ENCODE results near the gene PSMD9. TPM values are rescaled to one million over a fixed set of nuclear protein-coding genes. Genes with fewer than 3 reads are reported as not detected.

The PSMD9 gene
- total RNA-seq, 2 experiments from 2014 or later: 61.9 to 63.5 TPM

- CTCF ChIA-PET: interaction anchor here (1.2 kb wide), 1 partner anchor 15 kb away, joined by 4 read pairs; the partner anchor contains the start of gene CFAP251
- no peaks in the 10 kb centered on the region for H3K9me3 Mint-ChIP-seq (ENCODE audit: low read depth)
- H3K4me1 Mint-ChIP-seq: peaks cover 6% of the 10 kb centered on the region
- no peaks in the 10 kb centered on the region for H3K27me3 Mint-ChIP-seq
- H3K36me3 Mint-ChIP-seq: no peaks in the 10 kb centered on the region
- DNase-seq (no peak), ATAC-seq (no peak)
- no peak overlapping the region for H3K4me3 Mint-ChIP-seq
- no peak overlapping the region for H3K27ac Mint-ChIP-seq
Measured at GRCh38 chr12:121932914-121933521, 44.4 kb downstream of the PSMD9 start.

GRCh38 chr12:121933522-121934308 lies 45.1 kb downstream of the PSMD9 start:
- CTCF ChIA-PET: interaction anchor here (1.2 kb wide), 1 partner anchor 16 kb away, joined by 4 read pairs; the partner anchor contains the start of gene CFAP251
- H3K27ac Mint-ChIP-seq: no peak overlapping the region
- H3K27me3 Mint-ChIP-seq: no peaks in the 10 kb centered on the region

DNA sequence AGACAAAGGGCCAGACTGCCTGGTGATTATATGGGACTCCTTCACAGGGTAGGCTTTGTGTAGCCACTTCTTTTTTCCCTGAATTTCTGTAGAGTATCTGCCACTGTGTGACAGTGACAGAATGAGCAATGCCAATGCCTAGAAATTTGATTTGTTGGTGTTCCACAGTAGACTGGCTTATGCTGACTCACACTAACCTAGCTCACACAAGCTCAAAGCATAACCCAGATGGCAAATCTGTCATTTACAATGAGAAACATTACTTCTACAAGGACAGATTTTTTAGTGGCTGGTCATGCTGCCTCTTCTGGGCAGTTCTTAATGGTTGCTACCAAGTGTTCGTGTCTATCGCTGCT lies 45.7 kb downstream of the PSMD9 start:
- no peaks in the 10 kb centered on the region for H3K36me3 Mint-ChIP-seq
- no peaks in the 10 kb centered on the region for H3K9me3 Mint-ChIP-seq (ENCODE audit: low read depth)
- H3K27ac Mint-ChIP-seq: no peak overlapping the region
- H3K4me1 Mint-ChIP-seq: peaks cover 7% of the 10 kb centered on the region
- DNase-seq: no peak
- CTCF ChIA-PET: no interaction called here
- ATAC-seq: no peak
- H3K27me3 Mint-ChIP-seq: no peaks in the 10 kb centered on the region
- no peak overlapping the region for H3K4me3 Mint-ChIP-seq

More at GRCh38 chr12:121933522-121934308, 45.1 kb downstream of the PSMD9 start:
- Mint-ChIP-seq H3K36me3 (no peaks in the 10 kb centered on the region), H3K9me3 (ENCODE audit: low read depth) (no peaks in the 10 kb centered on the region), H3K4me1 (peaks cover 6% of the 10 kb centered on the region), H3K4me3 (no peak overlapping the region)
- no peak for DNase-seq
- ATAC-seq: no peak

DNA sequence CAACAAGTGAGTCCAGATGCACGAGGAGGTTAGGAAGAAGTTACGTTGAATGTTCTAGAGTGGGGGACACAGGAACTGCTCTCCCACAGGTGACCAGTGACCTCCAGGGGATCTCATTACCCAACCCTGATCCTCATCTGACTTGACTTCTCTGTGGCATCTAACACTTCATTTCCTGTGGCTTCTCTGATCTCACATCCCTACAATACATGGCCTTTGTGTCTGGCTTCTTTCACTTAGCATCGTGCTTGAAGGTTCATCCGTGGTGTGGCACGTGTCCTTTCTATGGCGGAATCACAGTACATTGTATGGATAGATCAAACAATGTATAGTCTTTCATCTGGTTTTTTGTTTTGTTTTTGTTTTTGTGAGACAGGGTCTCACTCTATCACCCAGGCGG lies 49.1 kb downstream of the PSMD9 start:
- H3K27ac Mint-ChIP-seq: no peak overlapping the region
- no peak for ATAC-seq
- H3K4me1 Mint-ChIP-seq: peaks cover 8% of the 10 kb centered on the region

DNA sequence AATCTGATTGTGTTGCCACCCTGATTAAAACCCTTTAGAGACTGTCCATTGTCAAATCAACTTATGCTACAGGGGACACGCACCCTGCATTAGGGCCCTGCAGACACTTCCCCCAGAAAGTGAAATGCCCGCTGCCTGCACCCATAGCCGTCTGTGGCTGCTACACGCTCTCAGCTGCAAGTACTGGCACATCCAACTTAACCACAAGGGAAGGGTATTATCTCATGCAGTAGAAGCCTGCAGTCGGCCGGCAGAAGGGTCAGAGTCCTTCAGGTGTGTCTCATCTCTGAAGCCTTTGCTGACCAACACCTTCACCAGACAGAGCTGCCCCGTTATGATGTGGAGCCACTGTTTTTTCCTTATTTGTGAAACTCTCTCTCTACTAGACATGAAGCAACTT lies 50.6 kb downstream of the PSMD9 start:
- Mint-ChIP-seq H3K27ac (no peak overlapping the region), H3K4me3 (no peak overlapping the region), H3K27me3 (no peaks in the 10 kb centered on the region), H3K36me3 (no peaks in the 10 kb centered on the region), H3K4me1 (peaks cover 8% of the 10 kb centered on the region), H3K9me3 (ENCODE audit: low read depth) (no peaks in the 10 kb centered on the region)
- ATAC-seq (no peak), DNase-seq (no peak)
- CTCF ChIA-PET: interaction anchor here (0.5 to 1.0 kb wide), 2 partner anchors 144 to 1678 kb away, joined by 3 to 5 read pairs; no protein-coding TSS in a partner anchor

More for the DNA sequence above, 49.1 kb downstream of the PSMD9 start:
- Mint-ChIP-seq H3K27me3 (no peaks in the 10 kb centered on the region), H3K9me3 (ENCODE audit: low read depth) (no peaks in the 10 kb centered on the region), H3K4me3 (no peak overlapping the region), H3K36me3 (no peaks in the 10 kb centered on the region)
- CTCF ChIA-PET: no interaction called here
- no peak for DNase-seq

- Mint-ChIP-seq H3K36me3 (no peaks in the 10 kb centered on the region), H3K4me1 (peaks cover 8% of the 10 kb centered on the region), H3K27me3 (no peaks in the 10 kb centered on the region), H3K27ac (no peak overlapping the region), H3K9me3 (ENCODE audit: low read depth) (no peaks in the 10 kb centered on the region), H3K4me3 (no peak overlapping the region)
- DNase-seq (no peak), ATAC-seq (no peak)
- CTCF ChIA-PET: interaction anchor here (0.5 kb wide), 1 partner anchor 1677 kb away, joined by 3 read pairs; no protein-coding TSS in a partner anchor
Measured at GRCh38 chr12:121939992-121940766, 51.6 kb downstream of the PSMD9 start.

DNA sequence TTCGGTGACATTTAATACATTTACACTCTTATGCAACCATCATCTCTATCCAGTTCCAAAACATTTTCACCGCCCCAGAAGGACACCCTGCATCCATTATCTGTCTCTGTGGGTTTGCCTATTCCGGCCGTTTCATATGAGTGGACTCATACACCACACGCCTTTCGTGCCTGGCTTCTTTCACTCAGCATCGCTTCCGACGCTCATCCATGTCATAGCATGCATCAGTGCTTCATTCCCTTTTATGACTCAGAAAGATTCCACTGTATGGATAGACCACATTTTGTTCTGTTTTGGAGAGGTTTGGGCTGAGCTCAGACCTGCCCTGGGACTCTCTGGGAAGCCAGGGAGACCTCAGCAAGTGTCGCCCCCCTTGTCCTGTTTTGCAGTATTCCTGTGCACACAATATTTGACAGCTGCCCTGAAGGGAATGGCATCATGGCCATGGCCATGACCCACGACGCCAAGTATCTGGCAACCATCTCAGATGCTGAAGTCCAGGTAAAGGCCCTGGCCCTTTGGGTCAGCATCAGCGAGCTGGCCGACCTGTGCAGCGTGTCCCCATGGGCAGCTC lies 53.6 kb downstream of the PSMD9 start:
- H3K27ac Mint-ChIP-seq: no peak overlapping the region
- H3K4me3 Mint-ChIP-seq: no peak overlapping the region
- DNase-seq (no peak), ATAC-seq (no peak)
- H3K27me3 Mint-ChIP-seq: no peaks in the 10 kb centered on the region
- H3K36me3 Mint-ChIP-seq: no peaks in the 10 kb centered on the region
- peaks cover 8% of the 10 kb centered on the region for H3K4me1 Mint-ChIP-seq
- no peaks in the 10 kb centered on the region for H3K9me3 Mint-ChIP-seq (ENCODE audit: low read depth)
- CTCF ChIA-PET: no interaction called here

DNA sequence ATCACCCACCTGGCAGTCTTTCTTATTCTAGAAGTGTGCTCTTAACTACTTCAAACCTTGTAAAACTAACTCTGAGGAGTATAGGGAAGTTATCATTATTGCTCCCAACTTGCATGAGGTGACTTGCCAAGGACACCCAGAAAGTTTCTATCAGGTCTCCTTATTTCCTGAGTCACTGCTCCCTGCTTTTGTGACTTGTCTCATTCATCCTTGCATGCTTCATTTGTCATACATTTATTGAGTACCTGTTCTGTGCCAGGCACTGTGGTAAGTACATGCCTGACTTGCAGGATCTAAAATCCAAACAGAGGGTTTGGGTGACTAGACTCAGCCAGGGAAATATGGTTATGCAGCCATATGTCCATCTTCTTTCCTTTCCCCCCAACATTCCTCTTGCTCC lies 55.3 kb downstream of the PSMD9 start:
- H3K27ac Mint-ChIP-seq: no peak overlapping the region
- no peaks in the 10 kb centered on the region for H3K9me3 Mint-ChIP-seq (ENCODE audit: low read depth)
- no peaks in the 10 kb centered on the region for H3K27me3 Mint-ChIP-seq
- H3K36me3 Mint-ChIP-seq: no peaks in the 10 kb centered on the region
- DNase-seq (no peak), ATAC-seq (no peak)
- CTCF ChIA-PET: no interaction called here
- H3K4me3 Mint-ChIP-seq: no peak overlapping the region
- H3K4me1 Mint-ChIP-seq: peaks cover 2% of the 10 kb centered on the region

DNA sequence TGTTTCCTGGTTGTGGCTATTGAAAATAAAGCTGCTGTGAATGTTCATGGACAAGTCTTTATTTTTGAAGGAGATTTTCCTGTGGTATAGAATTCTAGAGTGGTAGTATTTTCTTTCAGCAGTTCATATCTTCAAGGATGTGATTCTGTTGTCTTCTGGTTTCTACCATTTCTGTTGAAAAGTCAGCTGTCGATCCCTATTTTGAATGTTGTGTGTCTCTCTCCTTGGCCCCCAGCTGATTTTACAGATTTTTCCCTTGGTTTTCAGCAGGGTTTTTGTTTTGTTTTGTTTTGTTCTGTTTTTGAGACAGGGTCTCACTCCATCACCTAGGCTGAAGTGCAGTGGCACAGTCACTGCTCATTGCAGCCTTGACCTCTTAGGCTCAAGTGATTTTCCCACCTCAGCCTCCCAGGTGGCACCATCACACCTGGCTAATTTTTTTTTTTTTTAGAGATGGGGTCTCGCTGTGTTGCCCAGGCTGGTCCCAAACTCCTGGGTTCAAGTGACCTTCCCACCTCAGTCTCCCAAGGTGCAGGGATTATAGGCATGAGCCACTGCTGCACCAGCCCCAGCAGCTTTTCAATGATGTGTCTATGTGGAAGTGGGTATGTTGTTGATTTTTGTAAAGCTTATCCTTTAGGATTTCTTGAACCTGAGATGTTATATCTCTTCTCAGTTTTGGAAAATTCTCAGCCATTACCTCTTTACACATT lies 57.9 kb downstream of the PSMD9 start:
- CTCF ChIA-PET: interaction anchor here (0.8 to 1.1 kb wide), 2 partner anchors 28 to 447 kb away, joined by 3 read pairs; partner anchors contain the start of gene CFAP251
- Mint-ChIP-seq H3K36me3 (no peaks in the 10 kb centered on the region), H3K27ac (no peak overlapping the region), H3K9me3 (ENCODE audit: low read depth) (no peaks in the 10 kb centered on the region), H3K27me3 (no peaks in the 10 kb centered on the region), H3K4me3 (no peak overlapping the region), H3K4me1 (no peaks in the 10 kb centered on the region)
- DNase-seq (no peak), ATAC-seq (no peak)

GRCh38 chr12:121947981-121948380 lies 59.4 kb downstream of the PSMD9 start:
- H3K4me1 Mint-ChIP-seq: no peaks in the 10 kb centered on the region
- CTCF ChIA-PET: interaction anchor here (1.4 kb wide), 1 partner anchor 44 kb away, joined by 3 read pairs; no protein-coding TSS in a partner anchor
- no peaks in the 10 kb centered on the region for H3K9me3 Mint-ChIP-seq (ENCODE audit: low read depth)
- H3K4me3 Mint-ChIP-seq: no peak overlapping the region
- no peak for ATAC-seq
- H3K36me3 Mint-ChIP-seq: no peaks in the 10 kb centered on the region
- no peak for DNase-seq
- peaks cover 5% of the 10 kb centered on the region for H3K27me3 Mint-ChIP-seq
- no peak overlapping the region for H3K27ac Mint-ChIP-seq

DNA sequence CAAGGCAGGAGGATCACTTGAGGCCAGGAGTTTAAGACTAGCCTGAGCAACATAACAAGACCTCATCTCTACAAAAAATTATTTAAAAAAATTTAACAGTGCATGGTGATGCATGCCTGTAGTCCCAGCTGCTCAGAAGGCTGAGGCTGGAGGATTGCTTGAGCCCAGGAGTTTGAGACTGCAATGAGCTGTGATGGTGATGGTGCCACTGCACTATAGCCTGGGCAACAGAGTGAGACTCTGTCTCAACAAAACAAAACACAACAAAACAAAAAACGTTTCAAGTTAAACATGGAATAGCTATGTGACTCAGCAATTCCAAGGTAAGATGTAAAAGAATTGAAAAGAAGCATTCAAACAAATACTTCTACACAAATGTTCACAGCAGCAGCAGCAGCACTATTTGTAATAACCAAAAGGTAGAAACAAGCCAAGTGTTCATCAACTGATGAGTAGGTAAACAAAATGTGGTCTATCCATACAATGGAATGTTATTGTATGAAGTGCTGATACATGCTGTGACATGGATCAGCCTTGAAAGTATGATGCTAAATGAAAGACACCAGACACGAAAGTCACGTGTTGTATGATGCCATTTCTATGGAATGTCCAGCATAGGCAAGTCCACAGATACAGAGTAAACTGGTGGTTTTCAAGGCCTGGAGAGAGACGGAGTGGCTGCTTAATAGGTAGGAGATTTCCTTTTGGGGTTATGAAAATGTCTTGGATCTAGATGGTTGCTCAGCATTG lies 61.2 kb downstream of the PSMD9 start:
- no peaks in the 10 kb centered on the region for H3K9me3 Mint-ChIP-seq (ENCODE audit: low read depth)
- ATAC-seq (no peak), DNase-seq (no peak)
- no peaks in the 10 kb centered on the region for H3K4me1 Mint-ChIP-seq
- peaks cover 16% of the 10 kb centered on the region for H3K27me3 Mint-ChIP-seq
- H3K4me3 Mint-ChIP-seq: no peak overlapping the region
- H3K36me3 Mint-ChIP-seq: no peaks in the 10 kb centered on the region
- no peak overlapping the region for H3K27ac Mint-ChIP-seq
- CTCF ChIA-PET: no interaction called here

DNA sequence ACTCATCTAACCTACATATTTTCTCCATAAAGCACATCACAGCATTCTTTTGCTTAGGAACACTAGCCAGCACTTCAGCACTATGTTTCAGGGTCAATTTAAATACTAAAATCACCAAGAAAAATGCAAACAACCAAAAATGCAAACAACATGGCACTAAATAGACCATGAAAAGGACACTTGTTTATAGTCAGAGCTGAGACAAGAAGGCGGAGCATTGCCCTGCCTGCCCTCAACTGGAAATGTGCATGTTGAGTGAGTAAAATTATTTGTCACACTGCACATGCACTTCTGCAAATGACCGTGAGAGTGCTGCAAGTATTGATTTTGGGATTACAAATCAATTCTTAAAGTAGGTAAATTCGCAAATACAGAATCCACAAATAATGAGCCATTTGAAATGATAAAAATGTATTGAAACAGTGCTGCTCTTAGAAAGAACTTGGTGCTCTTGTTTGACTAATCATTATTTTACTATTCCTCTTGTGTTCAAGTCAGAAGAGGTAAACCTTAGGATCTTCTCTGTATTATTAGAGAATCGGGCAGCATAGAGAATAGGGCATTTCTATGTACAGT lies 64.6 kb downstream of the PSMD9 start:
- CTCF ChIA-PET: no interaction called here
- no peak for DNase-seq
- peaks cover 20% of the 10 kb centered on the region for H3K27me3 Mint-ChIP-seq
- H3K9me3 Mint-ChIP-seq (ENCODE audit: low read depth): no peaks in the 10 kb centered on the region
- no peaks in the 10 kb centered on the region for H3K4me1 Mint-ChIP-seq
- ATAC-seq: no peak
- no peak overlapping the region for H3K27ac Mint-ChIP-seq
- no peak overlapping the region for H3K4me3 Mint-ChIP-seq
- H3K36me3 Mint-ChIP-seq: no peaks in the 10 kb centered on the region
